GM18499 (cell line): Measurements from ENCODE around the gene ARHGAP26.

Experiments
- ATAC-seq: cut with Tn5 transposase; IDR thresholded peaks from one replicate; pipeline ENCODE4 v1.9.1; 2021; ENCODE audit warnings: moderate number of reproducible peaks; ENCODE audit not compliant: insufficient read depth, unreplicated experiment

ARHGAP26 gene

DNA sequence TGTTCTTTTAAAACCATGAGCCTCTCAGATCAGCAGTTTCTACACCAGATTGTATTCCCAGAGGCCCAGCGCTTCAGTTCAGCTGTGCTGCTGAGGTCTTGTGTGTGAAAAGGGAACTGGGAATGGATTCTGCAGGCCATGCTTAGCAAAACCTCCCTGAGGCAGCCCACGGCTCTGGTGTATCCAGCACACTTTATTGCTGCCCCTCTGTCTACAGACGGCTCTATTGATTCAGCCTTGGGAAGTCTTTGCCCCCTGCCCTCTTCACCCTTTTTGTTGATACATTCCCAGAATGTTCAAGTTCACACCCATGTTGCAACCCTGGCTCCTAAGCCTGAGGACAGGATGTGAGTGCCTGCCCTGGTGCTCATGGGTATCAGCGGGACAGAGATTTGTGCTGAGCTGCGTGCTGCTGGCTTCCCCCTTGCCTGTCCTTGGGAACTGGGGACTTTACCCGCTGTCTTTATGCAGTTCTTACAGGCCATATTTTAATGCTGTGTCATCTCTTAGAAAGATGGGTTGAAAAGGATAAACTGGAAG lies 37.3 kb downstream of the ARHGAP26 start:
- ATAC-seq = no peak

DNA sequence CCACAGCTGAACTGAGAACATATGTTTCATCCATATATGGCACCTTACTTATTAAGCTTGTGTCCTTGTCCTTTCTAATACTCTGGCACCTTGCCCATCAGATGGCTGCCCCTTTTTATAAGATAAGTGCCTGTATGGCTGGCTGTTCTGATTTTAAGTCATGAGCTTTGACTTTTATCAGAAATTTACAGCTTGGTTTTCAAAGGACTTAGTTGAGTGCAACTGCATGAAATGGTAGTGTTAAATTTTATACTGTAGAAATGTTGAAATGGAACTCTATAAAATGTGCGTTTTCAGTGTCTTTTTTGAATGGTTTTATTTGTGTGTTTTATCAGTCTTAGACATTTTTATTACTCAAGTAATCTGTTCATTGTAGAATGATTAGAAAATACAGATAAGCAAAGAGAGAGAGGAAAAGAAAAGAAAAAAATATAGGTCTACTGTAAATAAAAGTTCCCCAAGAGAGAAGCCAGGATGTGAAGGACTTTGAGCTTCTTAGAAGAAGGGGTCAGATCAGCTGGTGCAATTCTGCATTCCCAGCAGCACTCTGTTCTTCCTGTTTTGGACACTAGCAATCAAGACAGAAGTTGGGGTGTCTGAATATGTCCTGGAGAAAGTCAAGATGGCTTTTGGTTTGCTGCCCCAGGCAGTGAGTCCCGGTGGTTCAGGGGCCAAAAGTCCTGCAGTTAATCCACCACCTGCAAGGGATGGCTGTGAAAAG lies 38.9 kb downstream of the ARHGAP26 start:
- no peak for ATAC-seq

DNA sequence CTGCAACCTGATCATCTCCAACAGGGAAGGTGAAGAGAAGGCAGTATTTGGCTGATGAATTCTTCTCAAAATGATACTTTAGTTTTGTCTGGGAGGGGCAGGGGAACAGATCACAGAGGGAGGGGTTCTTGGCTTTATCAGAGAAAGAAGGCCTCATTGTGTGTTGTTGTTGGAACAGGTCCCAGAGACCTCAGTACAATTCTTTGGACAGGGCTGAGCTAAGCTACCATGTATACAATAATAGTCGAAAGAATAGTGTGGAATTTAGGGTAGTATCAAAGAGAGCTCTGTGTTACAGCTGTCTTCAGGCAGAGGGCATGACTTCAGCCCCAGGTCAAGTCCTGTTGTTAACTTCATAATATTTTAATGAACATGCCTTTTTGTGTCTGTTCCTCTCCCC lies 39.9 kb downstream of the ARHGAP26 start:
- ATAC-seq = no peak

DNA sequence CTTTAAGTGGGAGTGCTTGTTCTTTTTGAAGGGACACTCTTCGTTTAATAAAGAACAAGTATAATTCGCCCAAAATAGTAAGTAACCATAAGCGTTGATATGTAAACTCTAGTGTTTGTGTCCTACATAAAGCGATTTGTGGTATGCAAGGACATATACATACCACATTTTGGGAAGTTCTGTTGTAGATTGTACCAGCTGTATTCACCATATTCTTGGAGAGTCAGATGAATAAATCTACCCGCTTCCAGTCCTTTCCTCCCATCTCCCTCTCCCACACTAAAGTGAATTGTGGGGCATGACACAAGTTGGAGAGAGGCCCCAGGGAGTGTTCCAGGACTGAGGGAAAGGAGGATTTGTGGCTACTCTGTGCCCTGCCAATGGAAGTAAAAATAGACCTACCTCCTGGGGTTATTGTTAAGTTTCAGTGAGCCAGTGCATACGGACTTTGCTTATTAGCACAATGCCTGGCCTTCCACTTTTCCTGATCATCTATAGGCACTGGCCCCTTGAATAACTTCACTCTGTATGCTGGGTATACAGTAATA lies 40.6 kb downstream of the ARHGAP26 start:
- ATAC-seq = no peak

DNA sequence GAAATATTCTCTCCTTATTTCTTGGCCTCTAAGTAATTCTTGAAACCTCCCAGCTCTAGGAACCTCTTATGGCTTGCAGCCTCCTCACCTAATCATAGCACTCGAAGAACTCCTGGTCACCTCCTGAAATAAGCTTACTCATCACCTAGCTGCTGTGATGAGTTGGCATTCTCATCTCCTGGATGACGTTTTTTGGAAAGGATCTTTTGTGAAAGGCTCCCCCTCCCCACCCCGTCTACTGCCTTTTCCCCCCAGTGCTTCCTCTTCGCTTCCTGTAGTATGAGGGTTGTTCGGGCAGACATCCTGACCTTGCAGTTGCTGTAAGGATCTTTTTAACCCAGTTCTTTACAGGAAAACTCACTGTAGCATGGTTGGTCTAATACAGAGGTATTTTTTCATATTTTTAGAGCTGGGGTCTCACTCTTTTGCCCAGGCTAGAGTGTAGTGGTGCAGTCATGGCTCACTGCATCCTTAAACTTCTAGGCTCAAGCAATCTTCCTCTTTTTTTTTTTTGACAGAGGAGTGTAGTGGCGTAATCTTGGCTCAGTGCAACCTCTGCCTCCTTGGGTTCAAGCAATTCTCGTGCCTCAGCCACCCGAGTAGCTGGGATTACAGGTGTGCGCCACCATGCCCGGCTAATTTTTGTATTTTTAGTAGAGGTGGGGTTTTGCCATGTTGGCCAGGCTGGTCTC lies 41.8 kb downstream of the ARHGAP26 start:
- ATAC-seq = no peak

DNA sequence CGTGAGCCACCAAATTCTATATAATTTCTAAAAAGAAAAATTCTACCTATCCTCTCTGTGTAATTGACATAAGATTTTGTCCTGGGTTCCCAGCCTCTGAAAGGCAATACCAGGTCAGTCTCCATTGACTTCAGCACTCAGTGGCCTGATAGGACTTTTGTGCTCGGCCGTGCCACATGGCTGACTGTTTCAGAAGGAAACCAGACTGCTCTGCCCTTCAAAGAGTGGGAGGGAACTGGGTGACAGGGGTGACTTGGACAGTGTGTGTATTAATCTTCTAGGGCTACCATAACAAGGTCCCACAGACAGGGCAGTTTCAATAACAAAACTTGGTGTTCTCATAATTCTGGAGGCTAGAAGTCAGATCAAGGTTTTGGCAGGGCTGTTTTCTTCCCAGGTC lies 43.0 kb downstream of the ARHGAP26 start:
- no peak for ATAC-seq

DNA sequence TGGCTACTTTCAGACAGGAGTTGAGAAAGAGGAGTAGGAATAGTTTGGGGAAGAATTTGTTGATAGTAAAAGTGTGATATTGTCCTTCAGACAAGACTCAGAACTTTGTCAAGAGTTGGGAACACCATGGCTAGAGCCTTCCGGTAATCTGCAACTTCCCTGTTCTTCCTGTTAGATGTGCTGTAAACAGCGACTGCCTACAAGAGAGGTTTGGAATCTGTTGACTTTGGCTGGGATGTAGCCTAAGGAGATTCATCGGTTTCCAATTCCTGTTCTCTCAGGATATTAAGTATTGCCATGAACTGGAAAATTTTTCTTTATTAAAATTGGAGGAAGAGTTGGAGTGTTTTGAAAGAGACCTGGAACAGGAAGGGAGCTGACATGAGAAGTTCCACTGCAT lies 43.9 kb downstream of the ARHGAP26 start:
- no peak for ATAC-seq

DNA sequence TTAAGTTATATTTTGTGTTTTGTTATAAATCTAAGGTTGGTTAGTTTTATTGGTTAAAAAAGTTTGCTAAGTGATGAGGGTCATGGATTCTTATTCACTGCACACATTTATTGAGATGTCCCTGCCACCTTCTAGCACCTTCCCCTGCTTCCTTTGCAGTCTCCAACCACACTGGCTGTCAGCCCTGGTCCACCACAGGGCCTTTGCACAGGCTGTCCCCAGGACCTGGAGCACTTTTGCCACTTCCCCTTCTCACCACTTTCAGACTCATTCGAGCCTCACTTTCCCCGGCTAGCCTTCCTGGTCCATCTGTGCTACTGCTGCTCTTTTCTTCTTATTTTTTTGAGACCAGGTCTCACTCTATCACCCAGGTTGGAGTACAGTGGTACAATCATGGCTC lies 45.3 kb downstream of the ARHGAP26 start:
- ATAC-seq = no peak

DNA sequence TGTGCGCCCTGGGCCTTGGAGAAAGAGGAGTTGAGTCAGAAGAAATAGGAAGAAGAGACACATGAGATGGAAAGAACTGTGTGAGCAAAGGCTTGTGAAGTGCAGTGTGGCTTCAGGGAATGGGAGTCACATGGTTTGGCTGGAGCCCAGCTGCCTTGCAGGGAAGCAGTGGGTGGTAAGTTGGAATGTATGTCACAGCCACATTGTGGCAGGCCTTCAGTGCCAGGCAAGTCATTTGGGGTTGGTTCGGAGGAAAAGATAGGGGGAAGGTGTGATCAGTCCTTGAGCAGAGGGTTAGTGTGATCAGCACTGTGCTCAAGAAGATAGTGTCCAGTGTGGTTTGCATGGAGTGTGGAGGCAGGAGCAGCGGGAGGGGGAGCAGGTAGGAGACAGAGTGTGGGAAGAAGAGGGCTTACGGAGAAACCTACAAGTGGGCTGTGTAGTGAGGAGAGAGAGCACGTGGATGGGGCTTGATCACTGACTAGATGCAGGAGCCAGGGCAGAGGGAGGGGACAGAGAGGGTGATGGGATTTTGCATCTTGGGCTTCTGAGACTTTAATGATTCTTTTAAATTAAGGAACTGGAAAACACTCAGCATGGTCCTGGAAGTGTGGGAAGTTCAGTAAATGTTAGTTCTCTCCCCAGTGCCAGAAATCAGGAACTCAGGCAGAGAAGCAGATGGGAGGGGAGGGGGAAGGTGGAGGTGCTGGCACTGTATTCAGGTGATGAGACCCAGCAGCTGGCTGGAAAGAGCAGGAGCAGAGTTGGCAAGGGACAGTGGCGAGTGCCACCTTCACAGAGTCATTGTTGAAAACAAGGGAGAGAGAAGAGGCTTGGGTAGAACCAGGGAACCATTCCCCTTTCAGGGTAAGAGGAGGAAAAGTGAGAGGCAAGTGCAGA lies 46.6 kb downstream of the ARHGAP26 start:
- no peak for ATAC-seq

DNA sequence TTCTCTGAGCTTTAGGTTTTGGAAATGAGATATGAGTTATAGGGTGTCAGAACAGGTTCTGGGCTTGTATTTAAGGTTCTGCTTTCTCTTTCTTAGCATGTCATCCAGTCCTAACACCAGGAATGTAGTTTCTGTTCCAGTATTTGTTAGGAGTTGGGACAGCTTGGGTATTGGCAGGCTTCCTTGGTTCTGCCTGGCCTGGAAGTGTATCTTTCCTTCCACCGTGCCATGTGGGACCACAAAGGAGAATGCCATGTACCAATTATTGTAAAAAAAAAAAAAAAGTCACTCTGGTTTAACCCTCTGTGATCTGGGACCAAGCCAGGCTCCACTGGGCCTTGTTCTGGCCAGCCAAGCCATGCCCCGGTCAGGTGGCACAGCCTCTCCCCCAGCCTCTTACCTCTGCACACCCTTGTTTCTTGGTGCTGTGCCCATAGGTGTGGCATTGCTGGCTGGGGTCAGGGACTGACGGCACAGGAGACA lies 47.8 kb downstream of the ARHGAP26 start:
- no peak for ATAC-seq

DNA sequence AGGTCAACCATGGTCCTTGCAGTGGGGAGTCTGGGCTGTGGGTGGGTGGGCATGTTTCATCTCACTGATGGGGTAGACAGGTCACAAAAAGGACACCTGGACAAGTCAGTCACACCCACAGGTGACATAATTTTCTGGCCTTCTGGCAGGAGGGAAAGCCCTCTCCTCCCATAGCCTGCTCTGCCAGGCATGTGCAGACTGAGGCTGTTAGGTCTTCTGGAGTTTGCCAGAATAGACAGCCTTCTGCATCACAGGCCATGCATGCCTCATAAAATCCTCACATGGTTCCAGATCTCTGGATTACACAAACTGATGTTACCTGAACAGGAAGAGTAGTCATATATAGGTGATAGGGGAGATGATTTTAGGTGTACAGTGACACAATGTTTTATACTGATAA lies 49.1 kb downstream of the ARHGAP26 start:
- ATAC-seq = no peak

DNA sequence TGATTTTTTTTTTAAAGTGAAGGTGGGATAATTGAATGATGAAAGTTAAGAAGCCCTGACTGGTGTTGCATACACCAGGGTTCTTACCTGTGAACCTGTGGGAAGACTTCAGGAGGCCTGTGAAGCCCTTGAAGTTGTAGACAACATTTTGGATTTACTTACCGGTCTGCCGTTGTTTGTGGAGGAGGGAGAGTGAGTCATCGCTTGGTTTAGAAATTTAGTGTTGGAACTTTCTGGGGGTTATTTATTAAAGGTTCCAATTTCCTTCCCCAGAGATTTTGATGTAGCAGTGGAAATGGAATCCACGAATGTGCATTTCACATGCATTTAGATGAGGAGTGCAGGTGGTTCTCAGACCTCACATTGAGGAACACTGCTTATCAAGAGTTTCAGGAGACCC lies 49.6 kb downstream of the ARHGAP26 start:
- ATAC-seq = no peak

DNA sequence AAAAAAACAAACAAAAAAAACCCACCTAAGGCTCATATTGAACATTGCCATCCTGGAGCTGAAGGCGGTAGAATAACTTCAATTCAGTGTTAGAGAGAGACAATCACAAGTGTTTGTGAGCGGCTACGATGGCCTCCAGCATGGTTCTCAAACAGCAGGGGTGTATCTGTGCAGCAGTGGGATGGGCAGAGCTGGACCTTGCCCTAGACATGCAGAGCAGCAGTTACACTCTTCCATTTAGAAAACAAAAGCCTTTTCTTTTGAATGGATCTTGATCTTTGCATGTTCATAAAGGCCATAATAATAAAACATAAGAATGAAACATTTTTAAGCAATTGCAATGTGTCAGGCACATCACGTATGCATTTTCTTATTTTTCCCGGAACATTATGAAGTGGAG lies 50.3 kb downstream of the ARHGAP26 start:
- ATAC-seq = no peak

DNA sequence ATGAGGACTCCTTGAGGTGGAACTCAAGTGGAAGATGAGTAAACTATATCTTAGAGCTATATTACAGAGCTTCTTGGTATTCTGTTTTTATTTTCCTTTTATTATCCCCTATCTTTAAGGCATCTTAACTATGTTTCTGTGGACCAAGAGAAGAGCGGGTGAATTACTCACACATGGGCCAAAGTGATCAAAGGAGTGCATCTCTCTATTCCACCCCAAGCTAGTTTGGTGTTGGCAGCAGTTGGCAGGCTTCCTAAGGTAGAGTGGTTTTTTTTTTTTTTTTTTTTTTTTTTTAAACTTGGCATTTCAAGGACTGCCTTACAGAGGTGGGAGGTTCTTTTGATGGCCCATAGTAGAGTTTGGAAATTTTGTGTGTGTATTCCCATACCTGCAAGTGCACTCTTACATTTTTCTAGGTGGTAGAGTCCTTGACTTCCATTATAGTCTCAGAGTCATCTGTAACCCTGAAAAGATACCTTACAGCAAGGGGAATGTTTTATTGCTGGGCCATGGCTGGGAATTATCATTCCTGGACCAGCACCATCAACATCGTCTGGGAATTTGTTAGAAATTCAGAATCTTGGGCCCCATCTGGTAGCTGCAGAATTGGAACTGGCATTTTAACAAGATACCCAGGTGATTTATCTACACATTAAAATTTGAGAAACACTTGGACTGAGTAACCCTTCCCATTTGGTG lies 51.0 kb downstream of the ARHGAP26 start:
- ATAC-seq = no peak

DNA sequence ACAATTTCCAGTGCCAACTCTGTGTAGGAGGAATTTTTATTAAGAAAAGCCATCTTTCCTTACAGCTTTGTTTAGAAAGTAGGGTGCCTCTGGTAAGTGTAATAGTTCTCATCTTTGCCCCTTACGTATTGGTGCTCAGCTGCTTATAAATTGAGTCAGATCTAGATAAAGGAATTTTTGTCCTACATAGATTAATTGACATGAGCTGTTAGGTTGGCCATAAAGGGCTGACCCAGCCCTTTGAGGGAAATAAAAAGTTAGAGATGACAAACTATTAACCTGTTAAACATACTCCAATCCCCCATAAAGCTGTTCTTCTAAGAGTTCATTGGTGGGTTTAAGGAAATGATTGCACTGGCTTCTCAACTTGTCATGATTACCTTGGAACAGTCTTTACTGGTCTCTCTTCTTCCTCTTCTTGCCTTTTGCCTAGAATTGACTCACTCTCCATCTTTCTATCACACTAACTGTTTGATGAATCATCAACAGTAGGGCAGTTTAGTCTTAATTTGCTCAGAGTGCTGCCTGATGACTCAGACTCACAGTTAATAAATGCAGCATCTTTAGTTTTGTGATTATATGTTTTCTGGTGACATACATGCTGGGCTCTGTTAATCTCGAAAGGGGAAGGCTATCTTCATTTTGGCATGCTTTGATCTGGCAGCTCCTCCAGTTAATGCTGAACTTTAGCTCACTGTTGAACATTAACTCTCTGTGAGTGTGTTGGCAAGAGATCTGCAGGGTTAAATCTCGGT lies 51.7 kb downstream of the ARHGAP26 start:
- peak; percentile 52 for ATAC-seq

DNA sequence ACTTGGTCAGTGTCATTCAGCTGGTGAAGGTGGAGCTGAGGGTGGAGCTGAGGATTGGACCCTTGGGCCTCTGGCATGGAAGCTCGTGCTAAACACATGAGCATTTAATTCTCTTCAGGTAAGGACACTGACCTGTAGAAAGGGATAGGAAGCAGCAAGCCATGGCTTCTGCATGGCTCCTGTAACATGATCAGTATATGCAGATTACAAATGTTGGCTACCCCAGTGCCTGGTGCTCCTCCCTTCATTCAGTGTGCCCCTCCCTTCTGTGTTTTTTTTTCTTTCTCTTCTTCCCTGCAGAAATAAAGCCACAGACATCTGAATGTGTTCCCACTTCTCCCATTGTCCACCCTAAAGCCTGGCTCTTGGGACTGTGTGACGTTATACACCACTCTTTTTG lies 52.9 kb downstream of the ARHGAP26 start:
- no peak for ATAC-seq

DNA sequence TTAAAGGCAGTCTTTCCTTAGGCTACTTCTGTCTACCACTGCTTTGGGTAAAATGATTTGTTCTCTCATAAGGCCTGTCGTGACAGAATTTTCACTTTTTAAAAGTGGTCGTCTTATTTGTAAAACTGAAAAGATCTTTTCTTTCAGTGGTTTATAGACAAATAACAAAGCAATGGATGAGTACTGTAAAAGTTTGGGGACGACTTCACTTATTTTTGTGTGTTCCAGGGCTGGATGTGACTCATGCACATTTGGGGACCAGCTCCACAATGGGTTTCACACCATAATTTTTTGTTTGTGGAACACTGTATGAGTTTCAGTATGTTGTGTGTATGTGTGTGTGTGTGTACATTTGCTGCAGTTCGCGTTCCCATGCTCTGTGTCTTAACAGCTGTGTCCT lies 53.6 kb downstream of the ARHGAP26 start:
- ATAC-seq = no peak

DNA sequence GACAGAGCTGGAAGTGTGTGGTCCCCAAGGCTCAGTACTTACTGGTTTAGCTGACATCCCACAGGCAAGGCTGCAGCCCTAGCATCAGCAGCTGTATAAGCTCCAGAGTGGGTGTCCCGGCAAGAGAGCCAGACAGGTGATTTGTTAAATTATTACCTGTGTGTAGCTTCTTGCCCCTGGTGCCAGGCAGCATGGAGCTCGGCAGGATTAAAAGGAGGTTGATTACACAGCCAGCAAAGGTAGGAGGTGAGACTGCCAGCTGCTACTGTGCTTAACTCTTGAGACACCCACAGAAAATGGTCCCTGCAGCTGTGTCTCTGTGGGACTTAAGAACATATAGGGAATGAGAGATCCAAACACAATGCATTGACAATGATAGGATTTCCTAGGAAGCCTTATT lies 54.2 kb downstream of the ARHGAP26 start:
- ATAC-seq = no peak
